Activated CD4-positive, CD25-positive, alpha-beta regulatory T cell treated with anti-CD3 and anti-CD28 coated beads, Interleukin-2, amount 50 U/mL, for 24 hours (primary cell): ENCODE measurements around the gene NFYC.

Experiments
- ATAC-seq, 2 donors: fragments of 150-1000 bp; cut with Tn5 transposase; one replicate each; pipeline ENCODE4 v1.10.0; 2021; ENCODE audit warnings: mild to moderate bottlenecking in 1 of 2, moderate library complexity in 1 of 2

The NFYC gene

GRCh38 chr1:40762144-40762923, 70.8 kb downstream of the NFYC start:
- ATAC-seq: no peak

- peak in 1 of 2 donors; percentile 24 for ATAC-seq
Measured at GRCh38 chr1:40763742-40764532, 72.4 kb downstream of the NFYC start.

GRCh38 chr1:40764981-40765380, 73.5 kb downstream of the NFYC start:
- no peak for ATAC-seq

GRCh38 chr1:40766017-40766416, 74.5 kb downstream of the NFYC start:
- ATAC-seq: no peak

GRCh38 chr1:40766560-40766959, 75.1 kb downstream of the NFYC start:
- no peak for ATAC-seq

GRCh38 chr1:40768146-40768990, 76.9 kb downstream of the NFYC start:
- no peak for ATAC-seq

- ATAC-seq: no peak
Measured at GRCh38 chr1:40769815-40770214, 78.3 kb downstream of the NFYC start.

GRCh38 chr1:40770296-40771070, 79.0 kb downstream of the NFYC start:
- no peak for ATAC-seq

GRCh38 chr1:40772146-40772955, 80.8 kb downstream of the NFYC start:
- no peak for ATAC-seq

GRCh38 chr1:40773748-40774265, 82.3 kb downstream of the NFYC start:
- ATAC-seq: peak in 1 of 2 donors; percentile 33

- ATAC-seq: peak; percentile 55 to 71
Measured at GRCh38 chr1:40774266-40774998, 82.9 kb downstream of the NFYC start.

- no peak for ATAC-seq
Measured at GRCh38 chr1:40776236-40777072, 85.0 kb downstream of the NFYC start.

GRCh38 chr1:40777224-40777970, 85.9 kb downstream of the NFYC start:
- ATAC-seq: no peak

- no peak for ATAC-seq
Measured at GRCh38 chr1:40780678-40781607, 89.4 kb downstream of the NFYC start.

GRCh38 chr1:40781608-40781971, 90.1 kb downstream of the NFYC start:
- ATAC-seq: no peak

GRCh38 chr1:40782371-40782956, 91.0 kb downstream of the NFYC start:
- no peak for ATAC-seq
